ENCODE results near the gene RFX8.

Gene RFX8

DNA sequence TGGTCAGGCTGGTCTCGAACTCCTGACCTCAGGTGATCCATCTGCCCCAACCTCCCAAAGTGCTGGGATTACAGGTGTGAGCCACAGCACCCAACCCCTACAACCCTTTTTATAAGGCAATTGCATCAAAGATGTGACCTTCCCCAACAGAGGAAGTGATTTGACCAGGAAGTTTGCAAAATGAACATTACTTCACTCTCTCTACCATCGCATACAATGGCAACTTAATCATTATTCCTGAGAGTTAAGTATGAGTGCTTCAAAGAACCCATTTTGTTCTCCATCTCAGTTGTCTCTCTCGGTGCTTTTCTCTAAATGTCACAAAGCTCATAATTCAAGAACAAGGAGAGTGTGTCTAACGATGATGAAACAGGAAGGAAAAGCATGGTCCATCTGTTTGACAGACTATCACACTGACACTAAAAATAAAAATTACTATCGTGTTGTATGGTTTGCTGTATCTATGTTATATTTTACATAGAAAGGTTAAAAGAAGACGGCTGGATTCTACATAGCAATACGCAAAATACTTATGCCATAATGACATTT lies 69.5 kb downstream of the RFX8 start:
- DNase-seq = no peak

DNA sequence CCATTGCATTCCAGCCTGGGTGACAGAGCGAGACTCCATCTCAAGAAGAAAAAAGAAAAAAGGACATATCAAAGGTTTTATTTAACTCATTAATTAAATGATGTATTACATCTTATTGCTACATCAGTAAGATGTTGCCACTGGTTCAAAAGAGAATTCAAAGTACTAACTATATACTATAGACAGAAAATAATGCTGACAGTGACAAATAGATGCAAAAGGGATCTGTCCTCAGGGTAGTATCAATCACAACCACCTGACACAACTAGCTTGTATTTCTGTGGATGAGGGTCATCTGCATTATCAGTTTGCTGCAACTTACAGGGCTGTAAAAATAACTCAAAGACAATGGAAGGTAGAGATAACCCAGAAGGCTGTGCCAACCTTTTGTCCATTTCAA lies 71.2 kb downstream of the RFX8 start:
- no peak for DNase-seq

- DNase-seq = no peak
Measured at GRCh38 chr2:101402630-101403029, 72.3 kb downstream of the RFX8 start.

GRCh38 chr2:101401906-101402305 lies 73.0 kb downstream of the RFX8 start:
- no peak for DNase-seq

GRCh38 chr2:101401326-101401665 lies 73.6 kb downstream of the RFX8 start:
- DNase-seq = no peak

DNA sequence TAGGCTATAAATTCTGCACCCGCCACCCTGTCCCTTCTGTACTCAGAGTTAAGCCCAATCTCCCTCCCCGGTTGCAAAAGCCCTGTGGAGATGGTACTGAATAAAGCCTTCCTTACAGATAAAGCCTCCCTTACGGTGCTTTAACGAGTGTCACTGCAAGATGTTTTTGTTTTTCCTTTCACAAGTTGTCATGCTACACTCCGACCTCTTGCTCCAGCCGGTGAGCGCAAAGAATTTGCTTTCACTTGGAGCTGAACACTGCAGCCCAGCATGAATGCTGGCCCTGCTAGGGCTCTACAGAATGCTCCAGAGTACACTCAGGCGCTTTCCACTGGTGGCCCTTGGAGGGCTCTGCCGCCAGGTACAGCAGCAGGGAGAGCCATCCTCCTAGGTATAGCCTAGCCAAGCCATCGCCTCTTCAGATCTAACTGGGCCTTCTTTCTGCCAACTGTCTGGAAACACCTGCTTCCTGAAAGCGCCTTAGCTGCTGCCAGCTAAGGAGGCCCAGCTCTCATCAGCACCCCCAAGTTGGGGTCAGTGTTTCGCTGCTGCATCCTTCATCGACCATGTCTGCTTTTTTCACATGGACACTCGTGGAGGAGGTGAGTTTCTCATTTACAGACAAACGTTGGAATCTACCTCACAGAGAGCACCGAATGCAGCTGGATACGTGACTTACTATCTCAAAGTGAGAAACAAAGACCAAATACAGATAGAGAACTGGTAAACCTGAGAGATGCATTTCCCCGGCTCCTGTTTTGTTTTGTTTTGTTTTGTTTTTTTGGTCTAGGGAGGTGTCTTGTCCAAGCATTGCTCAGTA lies 74.2 kb downstream of the RFX8 start:
- no peak for DNase-seq

DNA sequence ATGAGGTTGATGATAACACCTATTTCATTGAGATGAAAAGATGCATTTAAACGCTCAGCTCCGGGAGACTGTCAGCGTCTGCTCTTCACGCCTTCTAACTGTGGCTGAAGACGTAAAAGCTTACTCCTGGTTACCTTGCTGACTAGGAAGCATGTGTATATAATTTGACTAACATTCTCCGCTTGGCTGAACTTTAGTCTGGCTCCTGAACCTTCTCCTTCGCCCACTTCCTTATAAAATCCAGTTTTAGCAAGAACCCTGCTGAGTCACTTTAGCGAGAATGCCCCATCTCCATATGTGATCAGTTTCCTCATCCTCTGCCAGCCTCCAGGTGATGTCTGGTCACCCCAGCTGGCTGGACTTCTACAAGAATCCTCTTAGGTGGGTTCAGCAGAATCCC lies 74.9 kb downstream of the RFX8 start:
- DNase-seq = no peak

- DNase-seq = peak; percentile 73
Measured at GRCh38 chr2:101399021-101399799, 75.7 kb downstream of the RFX8 start.

GRCh38 chr2:101398116-101398821 lies 76.6 kb downstream of the RFX8 start:
- DNase-seq = no peak

DNA sequence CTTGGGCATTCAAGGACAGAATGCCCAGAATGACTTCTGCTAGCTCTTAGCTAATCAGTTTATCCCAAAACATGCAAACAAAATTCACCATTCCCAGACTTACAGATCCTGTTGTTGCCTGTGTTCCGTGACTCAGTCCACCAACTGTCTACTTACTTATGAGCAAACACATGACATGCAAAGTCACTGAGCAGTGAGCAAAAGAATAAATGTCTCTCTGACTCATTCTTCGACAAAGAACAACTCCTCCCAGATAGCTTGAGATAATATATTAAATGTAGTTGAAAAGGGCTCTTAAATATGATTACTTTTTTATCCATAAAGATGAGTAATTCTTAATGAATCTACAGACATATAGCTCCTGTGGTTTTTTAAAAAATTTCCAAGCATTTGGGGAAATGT lies 78.6 kb downstream of the RFX8 start:
- no peak for DNase-seq

DNA sequence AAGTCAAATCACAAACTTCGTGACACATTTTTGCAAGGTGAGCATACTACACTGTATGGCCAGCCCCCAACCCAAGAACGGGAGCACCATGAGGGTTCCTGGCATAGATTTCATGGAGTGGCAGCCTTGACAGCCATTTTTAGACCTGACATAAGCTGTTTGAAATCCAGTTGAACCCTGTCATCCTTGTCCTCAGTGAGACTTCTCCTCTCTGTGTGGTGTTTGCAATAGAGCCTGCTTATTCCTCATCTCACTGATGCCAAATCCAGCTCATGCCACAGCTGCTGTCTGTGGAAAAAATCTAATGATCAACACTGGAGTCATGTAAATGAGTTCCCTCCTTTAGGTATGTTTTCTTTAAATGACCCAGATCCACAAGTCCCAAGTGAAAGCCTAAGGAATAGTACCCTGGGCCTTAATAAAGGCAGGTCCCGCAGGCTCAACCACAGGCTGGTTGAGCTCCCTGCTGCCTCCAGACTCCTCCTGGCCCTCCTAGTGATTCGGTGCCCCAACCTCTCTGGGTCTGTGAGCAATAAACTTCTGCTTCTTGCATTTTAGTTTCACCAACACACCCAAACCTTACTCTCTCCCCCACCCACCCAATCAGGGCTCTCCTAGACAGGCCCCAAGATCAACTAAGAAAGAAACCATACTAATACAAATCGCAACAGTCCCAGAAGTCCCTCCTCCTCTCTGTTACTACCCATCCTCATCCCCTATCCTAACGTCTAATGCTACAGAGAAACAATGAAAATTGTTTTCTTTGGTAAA lies 79.2 kb downstream of the RFX8 start:
- no peak for DNase-seq

GRCh38 chr2:101388232-101388631 lies 86.7 kb downstream of the RFX8 start:
- no peak for DNase-seq

DNA sequence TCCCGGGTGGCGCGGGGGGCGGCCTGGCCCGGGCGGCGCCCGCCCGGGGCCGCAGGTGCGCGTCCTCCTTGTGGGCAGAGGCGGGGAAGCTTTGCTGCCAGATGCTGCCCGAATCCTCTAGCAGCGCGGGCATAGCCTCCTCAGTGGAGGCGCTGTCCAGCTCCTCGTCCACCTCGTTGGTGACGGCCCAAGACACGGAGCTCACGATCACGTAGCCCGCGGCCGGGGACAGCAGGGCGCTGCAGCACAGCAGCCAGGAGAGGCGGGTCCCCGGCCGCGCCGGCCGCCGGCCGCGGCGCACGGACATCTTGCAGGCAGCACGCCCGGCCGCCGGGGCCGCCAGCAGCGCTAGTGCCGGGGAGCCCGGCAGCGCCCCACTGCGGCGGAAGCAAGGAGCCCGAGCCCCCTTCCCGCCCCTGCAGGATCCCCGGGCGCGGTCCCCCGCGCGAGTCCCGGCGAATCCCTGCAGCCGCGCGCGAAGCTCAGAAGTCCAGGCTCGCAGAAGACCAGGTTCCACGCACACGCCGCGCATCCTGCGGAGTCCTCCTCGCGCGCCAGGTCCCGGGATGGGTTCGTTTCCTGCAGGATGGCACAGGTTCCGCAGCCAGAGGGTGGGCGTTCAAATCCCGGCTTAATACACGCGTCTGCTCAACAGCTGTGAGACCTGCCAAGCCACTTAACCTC lies 87.6 kb downstream of the RFX8 start, which contains the start of gene CREG2:
Gene CREG2 (minus strand): TSS at position 353 of the 684 bp plus-strand sequence. CDS start 46 bp downstream, at position 307.
- DNase-seq = peak; percentile 24

GRCh38 chr2:101386599-101387150 lies 88.2 kb downstream of the RFX8 start:
- DNase-seq = no peak

DNA sequence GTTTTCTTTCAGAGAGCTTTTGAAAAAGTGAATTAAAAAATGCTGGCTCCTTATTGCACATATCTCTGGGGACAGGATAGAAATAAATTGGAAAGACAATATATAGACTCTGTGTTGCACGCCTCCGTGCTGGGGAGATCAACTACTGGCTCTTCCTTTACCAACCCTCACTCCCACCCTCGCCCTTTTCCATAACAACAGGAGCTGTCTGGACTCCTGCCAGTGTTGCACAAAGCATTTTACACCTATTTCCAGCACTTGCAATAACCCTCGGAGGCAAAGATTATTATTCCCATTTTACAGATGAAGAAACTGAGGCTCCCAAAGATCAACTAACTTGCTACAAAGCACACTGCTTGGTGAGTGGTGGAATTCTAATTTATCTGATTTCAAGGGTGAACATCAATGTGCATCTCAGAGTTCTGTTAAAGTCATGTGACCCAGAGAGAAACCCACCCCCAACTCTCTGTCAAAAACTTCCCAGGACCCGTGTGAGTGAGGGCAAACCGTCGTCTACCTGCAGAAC lies 91.8 kb downstream of the RFX8 start:
- DNase-seq = no peak

GRCh38 chr2:101382442-101382841 lies 92.5 kb downstream of the RFX8 start:
- no peak for DNase-seq

GRCh38 chr2:101380376-101380775 lies 94.5 kb downstream of the RFX8 start:
- DNase-seq = no peak

DNA sequence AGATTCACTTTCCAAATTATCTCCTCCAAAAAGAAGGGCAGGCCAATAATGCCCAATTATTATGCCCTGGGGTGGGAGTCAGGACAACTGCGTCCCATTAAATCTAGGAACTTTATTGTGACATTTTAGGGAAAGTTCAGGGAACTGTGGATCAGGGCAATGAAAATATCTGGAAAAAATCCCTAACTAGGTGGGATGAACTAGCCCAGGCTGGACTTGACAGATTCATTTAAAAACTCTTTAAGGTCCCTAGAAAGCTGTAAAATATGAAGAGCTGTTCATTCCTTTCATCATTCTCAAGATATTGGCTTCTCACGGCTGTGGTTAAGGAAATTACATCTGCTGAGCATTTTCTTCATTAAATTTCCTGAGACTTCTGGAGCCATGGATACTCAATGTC lies 95.8 kb downstream of the RFX8 start:
- no peak for DNase-seq

DNA sequence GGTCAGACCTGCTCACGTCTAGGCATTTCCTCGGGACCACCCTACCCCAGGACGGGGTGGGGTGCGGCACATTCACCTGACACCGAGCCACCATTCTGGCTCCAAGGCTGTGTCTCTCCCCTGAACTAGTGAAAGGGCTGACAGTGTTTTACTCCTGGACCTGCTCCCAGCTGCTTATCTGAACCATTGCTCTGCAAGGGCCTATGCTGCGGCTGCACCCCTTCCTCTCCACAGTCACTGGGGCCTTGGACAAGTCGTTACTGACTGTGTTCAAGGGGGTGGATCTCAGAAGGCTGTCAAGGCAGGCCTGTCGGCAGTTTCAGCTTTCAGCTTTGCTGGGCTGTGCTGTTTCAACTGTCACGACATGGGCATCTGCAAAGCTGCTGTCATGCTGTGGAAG lies 99.3 kb downstream of the RFX8 start:
- no peak for DNase-seq

GRCh38 chr2:101374821-101375561 lies 99.9 kb downstream of the RFX8 start:
- DNase-seq = no peak

- DNase-seq = no peak
Measured at GRCh38 chr2:101372792-101373191, 102.1 kb downstream of the RFX8 start.

All from NCI-H2171 (cell line).